ENCODE data around the gene IL17REL.

Gene IL17REL

DNA sequence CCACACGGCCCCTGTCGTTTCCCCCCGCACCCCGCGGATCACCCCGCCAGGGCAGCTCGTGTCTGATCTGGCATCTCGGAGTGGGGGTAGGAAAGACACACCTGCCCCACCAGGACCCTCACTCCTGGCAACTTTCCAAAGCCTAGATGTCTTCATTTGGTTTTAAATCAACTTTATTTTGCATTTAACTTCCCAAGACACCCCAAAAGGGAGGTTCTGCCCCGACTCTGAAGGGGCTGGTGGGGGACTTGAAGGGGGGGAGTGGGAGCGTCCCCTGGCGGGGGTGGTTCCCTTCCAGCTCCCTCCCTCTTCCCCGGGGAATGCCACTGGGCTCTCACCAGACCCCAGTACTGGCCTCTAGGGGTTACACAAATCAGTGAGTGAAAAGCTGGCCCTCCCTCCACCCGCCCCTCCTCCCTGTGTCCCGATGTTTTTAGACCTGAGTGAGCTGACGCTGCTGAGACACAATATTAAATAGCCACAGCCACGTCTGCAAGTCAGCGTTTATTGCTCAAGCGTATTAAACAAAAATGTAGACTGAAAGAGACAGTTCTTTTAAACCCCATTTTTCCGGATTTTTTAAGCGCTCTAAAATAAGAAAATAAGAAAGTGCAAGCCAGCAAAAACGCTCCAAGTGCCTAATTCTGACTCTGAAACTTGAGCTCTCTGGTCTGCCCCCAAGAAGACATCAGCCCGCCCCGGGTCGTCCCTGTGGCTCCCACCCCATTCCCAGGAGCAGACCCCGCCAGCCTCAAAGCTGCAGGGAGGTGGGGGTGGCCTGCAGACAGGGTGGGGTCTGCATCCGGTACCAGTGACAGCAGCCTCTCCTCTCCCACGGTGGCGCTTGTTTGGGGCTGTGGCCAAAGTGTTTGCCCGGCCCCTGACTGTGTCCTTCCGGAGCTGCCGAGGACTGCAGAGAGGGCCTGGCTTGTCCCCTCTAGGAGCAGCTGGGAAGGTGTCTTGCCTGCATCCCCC lies 46.6 kb upstream of the IL17REL start:
- H3K27ac Mint-ChIP-seq, result peak overlapping the region; percentile 31 to 74 (median 62)

DNA sequence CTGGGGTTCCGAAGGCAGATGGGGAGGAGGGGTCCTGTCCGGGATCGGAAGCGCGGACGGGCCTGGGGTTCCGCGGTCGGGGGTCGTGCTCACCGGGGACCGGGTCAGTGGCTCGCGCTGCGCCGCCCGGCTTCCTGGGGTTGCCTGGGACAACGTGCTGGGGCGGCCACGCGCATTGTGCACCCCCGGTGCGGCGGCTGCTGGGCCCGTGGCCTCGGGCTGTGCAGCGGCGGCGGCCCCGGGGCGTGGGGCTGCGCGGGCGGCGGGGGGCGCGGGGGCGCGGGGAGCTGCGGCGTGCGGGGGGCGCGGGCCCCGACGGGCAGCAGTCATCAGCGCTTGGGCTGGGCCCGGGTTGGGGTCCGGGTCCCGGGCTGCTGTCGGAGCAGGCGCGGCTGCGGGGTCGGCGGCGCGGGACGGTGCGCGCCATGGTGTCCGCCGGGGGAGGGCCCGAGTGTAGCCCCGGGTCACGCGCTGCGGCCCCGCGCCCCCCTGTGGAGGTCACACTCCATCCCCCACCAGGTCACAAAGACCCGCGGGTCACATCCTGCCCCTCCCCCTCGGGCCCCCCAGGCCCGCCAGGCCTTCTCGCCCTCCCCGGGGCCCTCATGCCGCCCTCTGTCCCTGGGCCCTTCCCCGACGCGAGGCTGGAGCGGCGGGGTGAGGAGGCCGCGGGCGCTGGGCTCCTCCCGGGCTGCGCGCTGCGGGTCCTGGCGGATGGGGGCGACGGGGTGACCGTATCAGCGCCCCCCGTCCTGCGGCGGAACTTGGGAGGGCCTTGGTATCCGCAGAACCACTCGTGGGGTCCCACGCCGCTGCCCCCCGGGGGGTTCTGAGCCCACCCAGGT lies 45.7 kb upstream of the IL17REL start, which contains the start of gene TTLL8:
Gene TTLL8, minus strand, starts transcription at position 238 of the 845 bp plus-strand sequence.
- H3K36me3 Mint-ChIP-seq (ENCODE audit: low read depth), result no peaks in the 10 kb centered on the region

More for the DNA sequence above, 46.6 kb upstream of the IL17REL start:
- Mint-ChIP-seq H3K27me3 (ENCODE audit: low read depth) (peaks cover 38% of the 10 kb centered on the region), H3K4me3 (peak overlapping the region; percentile 69 to 77 (median 70)), H3K9me3 (peaks cover 3% of the 10 kb centered on the region), H3K4me1 (peaks cover 27% of the 10 kb centered on the region), H3K36me3 (ENCODE audit: low read depth) (no peaks in the 10 kb centered on the region)
- TF ChIP-seq, protein P1, sequence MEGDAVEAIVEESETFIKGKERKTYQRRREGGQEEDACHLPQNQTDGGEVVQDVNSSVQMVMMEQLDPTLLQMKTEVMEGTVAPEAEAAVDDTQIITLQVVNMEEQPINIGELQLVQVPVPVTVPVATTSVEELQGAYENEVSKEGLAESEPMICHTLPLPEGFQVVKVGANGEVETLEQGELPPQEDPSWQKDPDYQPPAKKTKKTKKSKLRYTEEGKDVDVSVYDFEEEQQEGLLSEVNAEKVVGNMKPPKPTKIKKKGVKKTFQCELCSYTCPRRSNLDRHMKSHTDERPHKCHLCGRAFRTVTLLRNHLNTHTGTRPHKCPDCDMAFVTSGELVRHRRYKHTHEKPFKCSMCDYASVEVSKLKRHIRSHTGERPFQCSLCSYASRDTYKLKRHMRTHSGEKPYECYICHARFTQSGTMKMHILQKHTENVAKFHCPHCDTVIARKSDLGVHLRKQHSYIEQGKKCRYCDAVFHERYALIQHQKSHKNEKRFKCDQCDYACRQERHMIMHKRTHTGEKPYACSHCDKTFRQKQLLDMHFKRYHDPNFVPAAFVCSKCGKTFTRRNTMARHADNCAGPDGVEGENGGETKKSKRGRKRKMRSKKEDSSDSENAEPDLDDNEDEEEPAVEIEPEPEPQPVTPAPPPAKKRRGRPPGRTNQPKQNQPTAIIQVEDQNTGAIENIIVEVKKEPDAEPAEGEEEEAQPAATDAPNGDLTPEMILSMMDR (IDR thresholded peaks at IDR 0.05; ENCODE audit: unreplicated experiment in 3 of 3), result peak; percentile 27 to 37 (median 33)

DNA sequence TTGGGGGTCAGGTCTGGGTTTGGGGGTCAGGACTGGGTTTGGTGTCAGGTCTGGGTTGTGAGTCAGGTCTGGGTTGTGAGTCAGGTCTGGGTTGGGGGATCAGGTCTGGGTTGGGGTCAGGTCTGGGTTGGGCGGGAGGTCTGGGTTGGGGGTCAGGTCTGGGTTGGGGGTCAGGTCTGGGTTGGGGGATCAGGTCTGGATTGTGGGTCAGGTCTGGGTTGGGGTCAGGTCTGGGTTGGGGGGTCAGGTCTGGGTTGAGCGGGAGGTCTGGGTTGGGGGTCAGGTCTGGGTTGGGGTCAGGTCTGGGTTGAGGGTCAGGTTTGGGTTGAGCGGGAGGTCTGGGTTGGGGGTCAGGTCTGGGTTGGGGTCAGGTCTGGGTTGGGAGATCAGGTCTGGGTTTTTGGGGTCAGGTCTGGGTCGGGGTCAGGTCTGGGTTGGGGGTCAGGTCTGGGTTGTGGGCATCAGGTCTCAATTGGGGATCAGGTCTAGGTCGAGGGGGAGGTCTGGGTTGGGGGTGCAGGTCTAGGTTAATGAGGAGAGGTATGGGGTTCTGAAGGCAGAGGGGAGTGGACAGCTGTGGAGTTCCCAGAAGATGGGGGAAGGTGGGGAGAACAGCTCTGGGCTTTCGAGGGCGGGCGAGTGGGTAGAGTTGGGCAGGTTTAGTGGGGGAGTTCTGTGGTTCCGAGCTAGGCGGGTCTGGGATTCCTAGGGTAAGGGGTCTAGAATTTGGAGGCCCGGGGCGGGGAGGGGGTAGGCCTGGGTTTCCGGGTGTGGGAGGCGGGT lies 44.9 kb upstream of the IL17REL start:
- TF ChIP-seq, protein P1 (IDR thresholded peaks at IDR 0.05; ENCODE audit: unreplicated experiment in 3 of 3), result no peak
- H3K4me3 Mint-ChIP-seq, result no peak overlapping the region
- peaks cover 13% of the 10 kb centered on the region for H3K9me3 Mint-ChIP-seq

More for the DNA sequence above, 45.7 kb upstream of the IL17REL start, which contains the start of gene TTLL8:
- peaks cover 9% of the 10 kb centered on the region for H3K9me3 Mint-ChIP-seq
- peaks cover 42% of the 10 kb centered on the region for H3K27me3 Mint-ChIP-seq (ENCODE audit: low read depth)
- H3K4me3 Mint-ChIP-seq, result peak within 1 kb of the TSS; percentile 69 to 77 (median 70)
- TF ChIP-seq, protein P1 (IDR thresholded peaks at IDR 0.05; ENCODE audit: unreplicated experiment in 3 of 3), result no peak
- H3K27ac Mint-ChIP-seq, result peak within 1 kb of the TSS; percentile 31 to 74 (median 62)
- peaks cover 27% of the 10 kb centered on the region for H3K4me1 Mint-ChIP-seq

DNA sequence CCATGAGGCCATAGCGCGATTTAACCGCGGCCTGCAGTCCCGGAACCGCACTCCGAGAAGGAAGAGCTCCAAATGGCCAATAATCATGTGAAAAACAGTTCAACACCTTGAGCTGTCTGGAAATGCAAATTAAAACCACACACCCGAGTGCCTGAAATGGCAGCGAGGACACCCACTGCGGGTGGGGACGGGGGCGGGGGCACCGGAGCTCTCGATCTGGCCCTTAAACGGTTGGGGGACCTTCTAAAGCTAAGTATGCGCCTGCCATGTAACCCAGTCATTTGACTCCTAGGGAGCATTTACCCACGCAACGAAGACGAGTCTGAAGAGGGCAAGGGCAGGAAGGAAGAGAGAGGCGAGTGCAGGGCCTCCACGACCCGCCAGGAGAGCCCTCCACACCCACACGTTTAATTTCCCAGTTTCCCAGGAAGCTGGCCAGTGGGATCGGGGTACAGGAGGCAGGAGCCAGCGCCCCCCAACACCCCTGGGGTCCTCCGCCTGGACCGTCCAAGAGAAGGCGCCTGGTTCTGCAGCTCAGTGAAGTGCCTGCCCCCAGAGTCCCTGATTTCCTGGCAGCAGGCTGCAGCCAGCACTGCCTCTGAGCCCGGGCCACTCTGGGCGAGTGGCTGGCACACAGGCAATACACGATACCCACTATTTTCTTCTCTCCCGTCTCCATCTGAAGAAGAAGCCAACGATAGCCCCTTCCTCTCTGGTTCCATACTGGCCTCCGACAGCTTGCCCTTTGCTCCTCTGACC lies 43.8 kb upstream of the IL17REL start:
- H3K9me3 Mint-ChIP-seq, result peaks cover 21% of the 10 kb centered on the region
- TF ChIP-seq, protein P1 (IDR thresholded peaks at IDR 0.05; ENCODE audit: unreplicated experiment in 3 of 3), result no peak

More for the DNA sequence above, 44.9 kb upstream of the IL17REL start:
- Mint-ChIP-seq H3K36me3 (ENCODE audit: low read depth) (no peaks in the 10 kb centered on the region), H3K4me1 (peaks cover 27% of the 10 kb centered on the region), H3K27ac (no peak overlapping the region), H3K27me3 (ENCODE audit: low read depth) (peaks cover 37% of the 10 kb centered on the region)

GRCh38 chr22:50053861-50054260 lies 41.3 kb upstream of the IL17REL start:
- Mint-ChIP-seq H3K36me3 (ENCODE audit: low read depth) (no peaks in the 10 kb centered on the region), H3K4me3 (no peak overlapping the region), H3K27me3 (ENCODE audit: low read depth) (peaks cover 25% of the 10 kb centered on the region), H3K4me1 (peaks cover 3% of the 10 kb centered on the region), H3K27ac (no peak overlapping the region), H3K9me3 (peaks cover 21% of the 10 kb centered on the region)
- TF ChIP-seq, protein P1 (IDR thresholded peaks at IDR 0.05; ENCODE audit: unreplicated experiment in 3 of 3), result no peak

More for the DNA sequence above, 43.8 kb upstream of the IL17REL start:
- Mint-ChIP-seq H3K4me3 (no peak overlapping the region), H3K36me3 (ENCODE audit: low read depth) (no peaks in the 10 kb centered on the region), H3K27me3 (ENCODE audit: low read depth) (peaks cover 37% of the 10 kb centered on the region), H3K4me1 (peaks cover 25% of the 10 kb centered on the region), H3K27ac (no peak overlapping the region)
